Embryonic facial prominence (tissue), 1 donor: ENCODE measurements around the gene PPAT.

Source experiments
- DNase-seq: peaks from one replicate; pipeline ENCODE4 v3.0.0-alpha.2; 2016; ENCODE audit errors: extremely low spot score

Gene PPAT

DNA sequence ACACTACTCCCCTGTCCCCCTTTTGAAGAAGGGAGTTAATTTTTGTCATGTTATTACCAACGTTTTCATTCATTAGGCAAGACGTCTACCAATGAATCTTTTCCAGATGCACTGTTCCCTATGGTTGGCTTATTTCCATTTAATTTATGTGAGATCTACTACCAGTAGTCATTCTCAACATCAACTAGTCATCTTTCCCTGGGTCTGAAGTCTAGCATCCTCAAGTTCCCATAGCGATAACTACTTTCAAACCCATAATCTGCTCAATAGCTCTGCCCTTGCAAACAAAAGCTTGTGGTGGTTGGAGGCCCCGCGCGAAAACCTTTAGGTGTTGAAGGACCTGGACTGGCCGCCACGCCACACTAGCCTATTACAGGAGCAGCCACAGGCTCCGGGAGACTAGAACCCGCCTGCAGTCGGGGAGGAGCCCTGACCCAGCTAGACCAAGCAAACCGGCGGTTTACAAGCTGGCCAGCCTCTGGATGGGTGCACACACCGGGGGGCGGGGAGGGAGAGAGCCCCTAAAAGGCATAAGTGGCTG, 746 bp downstream of the PPAT start:
- peak; percentile 20 for DNase-seq

DNA sequence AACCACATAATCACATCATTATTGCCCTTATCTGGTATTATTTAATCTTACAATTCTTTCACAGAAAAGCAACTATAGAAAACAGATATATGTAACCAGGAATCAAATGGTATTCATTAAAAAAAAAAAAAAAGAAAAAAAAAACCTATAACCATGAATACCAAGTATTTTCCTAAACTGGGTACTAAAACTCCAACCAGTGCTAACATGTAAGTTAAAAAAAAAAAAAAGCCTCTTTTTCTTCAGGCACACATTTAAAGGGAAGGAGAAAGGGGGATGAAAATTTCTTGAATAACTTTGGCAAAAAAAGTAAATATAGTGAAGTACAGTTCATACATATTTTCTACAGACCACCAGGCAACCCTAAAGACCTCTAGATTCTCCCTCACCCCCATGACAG, 2.1 kb downstream of the PPAT start:
- no peak for DNase-seq

DNA sequence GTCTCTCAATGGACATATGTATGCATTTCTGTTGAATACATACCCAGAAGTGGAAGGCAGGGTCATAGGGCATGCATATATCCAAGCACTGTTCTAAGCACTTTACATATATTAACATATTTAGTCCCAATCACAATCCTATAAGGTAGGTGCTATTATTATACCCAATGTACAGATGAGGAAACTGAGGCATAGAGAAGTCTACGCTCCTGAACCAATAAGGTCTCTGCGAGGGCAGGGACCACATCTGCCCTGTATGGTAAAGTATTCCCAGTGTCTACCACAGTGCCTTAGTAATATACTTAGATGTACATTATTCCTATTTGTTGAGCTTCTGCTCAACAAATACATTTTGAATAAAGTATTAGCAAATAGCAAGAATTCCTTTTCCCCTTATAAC, 5.2 kb downstream of the PPAT start:
- DNase-seq = no peak

DNA sequence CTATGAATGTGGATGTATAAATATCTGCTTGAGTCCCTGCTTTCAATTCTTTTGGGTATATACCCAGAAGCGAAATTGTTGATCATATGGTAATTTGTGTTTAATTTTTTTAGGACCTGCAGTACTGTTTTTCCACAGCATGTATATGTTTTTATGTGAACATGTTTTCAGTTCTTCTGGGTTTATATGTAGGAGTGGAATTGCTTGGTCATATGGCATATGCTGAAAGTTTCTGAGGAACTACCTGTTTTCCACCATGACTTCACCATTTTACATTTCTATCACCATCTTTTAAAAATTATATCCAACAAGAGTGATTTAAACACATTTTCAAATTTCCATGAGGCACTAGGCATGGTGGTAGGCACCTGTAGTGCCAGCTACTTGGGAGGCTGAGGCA, 8.2 kb downstream of the PPAT start:
- DNase-seq = no peak

DNA sequence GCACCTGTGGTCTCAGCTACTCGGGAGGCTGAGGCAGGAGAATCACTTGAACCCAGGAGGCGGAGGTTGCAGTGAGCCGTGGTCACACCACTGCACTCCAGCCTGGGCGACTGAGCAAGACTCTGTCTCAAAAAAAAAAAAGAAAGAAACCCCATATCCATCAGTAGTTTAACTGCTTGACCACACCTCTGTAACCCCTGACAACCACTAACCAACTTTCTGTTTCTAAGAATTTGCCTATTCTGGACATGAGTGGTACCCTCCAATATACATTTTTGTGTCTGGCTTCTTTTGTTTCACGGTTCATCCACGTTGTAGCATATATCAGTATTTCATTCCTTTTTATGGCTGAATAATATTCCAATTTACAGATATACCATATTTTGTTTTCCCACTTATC, 9.1 kb downstream of the PPAT start:
- DNase-seq = no peak

DNA sequence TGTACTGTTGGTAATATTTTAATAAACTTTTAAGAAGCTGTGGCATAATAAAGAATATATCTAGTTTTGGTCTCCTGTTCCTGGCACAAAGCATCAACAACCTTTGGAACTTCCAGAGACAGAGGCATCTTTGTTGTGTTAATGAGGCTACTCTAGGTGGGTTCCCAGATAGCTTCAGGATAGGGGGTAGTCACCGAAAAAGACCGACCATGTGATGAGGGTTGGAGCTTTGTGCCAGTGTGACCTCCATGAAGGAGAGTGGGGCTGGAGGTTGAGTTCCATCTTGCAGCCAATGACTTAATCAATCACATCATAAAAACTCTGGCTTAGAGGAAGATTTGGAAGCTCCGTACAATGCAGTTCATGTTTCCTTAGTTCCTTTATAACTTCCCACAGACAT, 9.9 kb downstream of the PPAT start:
- DNase-seq = no peak

DNA sequence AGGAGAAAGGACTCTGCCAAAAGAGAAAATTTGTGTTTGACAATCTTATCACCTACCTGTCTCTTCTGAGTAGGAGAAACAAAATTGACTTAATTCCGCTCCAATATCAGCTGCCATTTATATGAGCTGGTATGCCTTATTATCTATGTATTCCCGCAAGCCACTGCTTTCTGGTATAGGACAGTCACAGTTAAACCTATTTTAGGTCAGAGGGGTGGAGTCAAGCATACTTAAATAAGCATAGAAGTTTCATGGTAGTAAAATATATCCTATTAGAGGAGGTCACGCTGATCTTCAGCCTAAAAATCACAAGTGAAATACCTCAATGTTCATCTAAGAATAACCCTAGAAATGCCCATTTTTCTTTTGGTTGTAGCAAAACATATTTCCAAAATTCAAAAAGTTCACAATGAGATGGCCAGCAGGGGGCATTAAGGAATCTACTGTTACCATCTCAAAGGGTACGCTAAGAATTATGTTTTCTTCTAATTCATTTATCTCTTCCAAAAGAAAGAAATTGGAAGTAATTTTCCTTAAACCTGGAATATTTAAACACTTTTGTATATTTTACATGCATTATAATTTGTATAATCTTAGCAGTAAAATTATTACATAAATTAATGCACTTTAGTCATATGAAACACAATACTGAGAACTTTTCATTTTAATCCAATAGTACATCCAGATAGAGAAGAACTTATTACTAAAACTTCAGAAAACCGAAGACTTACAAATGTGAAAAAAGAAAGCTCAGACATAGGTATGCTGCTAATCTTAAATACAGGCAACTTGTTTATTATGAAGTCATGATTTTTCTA, 10.5 kb downstream of the PPAT start:
- DNase-seq = no peak

DNA sequence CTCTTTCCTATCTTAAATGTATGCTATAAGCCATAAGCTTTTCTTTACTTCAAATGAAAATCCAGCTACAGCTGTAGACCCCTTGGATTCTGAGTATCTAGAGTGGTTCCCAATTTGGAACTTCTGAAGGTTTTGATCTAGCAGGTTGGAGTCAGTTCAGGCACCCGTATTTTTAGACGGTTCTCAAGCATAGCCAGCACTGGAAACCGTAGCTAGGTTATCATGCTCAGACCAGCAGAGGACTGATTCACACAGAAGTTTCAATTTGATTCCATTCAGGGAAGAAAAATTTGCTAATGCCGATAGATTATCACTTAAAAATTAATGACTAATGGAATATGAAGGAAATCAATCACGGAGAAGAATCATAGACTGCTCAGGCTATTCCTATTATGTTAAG, 11.2 kb downstream of the PPAT start:
- DNase-seq = no peak

DNA sequence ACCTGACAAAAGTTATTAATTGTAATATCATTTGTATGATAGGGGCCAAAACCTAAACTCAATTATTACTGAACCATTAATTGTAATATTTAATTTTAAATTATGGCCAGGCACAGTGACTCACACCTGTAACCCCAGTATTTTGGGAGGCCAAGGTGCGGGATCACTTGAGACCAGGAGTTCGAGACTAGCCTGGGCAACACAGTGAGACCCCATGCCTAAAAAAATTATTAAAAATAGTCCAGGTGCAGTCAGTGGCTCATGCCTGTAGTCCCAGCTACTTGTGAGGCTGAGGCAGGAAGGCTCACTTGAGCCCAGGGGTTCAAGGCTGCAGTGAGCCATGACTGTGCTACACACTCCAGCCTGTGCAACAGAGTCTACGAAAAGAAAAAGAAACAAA, 18.0 kb downstream of the PPAT start:
- DNase-seq = no peak

DNA sequence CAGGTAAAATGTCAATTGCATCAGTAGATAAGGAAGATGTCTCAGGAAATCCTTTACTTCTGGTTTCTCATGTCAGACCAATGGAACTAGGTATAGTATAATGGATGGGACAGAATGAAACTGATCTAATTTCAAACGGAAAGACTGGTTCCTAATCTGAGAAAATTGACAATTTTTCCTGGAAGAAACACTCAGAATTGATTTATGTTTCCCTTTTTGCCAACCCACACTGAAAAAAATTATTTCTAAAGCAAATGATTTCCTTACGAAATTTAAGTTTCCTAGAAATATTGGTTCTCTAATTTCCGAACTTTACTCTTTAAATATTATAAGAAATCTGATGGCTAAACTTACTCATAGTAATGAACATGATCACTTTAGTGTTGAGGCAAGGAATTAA, 19.1 kb downstream of the PPAT start:
- DNase-seq = no peak

DNA sequence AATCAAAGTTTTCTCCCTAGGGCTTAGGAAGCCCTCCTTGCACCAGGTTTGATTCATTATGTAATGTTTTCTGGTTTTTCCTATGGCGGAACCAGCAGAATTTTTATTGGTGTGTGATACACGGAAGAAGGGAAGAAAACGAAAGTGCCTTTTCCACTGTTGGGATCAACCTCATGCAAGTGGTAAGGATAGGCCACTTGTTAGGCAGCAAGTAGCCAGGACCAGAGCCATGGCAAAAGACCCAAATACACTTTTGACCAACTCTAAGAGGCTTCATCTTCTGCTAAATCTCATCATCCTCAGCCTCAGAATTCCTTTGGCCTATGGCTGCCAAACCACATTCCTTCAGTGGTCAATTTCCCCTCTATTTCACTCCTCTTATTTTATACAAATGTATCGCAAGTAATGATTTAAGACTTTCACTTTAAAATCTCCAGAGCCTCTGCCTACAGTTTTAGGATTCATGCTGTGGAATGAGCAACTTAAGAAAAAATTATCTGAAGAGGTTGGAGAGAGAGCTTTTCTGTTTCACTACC, 21.2 kb downstream of the PPAT start:
- no peak for DNase-seq

DNA sequence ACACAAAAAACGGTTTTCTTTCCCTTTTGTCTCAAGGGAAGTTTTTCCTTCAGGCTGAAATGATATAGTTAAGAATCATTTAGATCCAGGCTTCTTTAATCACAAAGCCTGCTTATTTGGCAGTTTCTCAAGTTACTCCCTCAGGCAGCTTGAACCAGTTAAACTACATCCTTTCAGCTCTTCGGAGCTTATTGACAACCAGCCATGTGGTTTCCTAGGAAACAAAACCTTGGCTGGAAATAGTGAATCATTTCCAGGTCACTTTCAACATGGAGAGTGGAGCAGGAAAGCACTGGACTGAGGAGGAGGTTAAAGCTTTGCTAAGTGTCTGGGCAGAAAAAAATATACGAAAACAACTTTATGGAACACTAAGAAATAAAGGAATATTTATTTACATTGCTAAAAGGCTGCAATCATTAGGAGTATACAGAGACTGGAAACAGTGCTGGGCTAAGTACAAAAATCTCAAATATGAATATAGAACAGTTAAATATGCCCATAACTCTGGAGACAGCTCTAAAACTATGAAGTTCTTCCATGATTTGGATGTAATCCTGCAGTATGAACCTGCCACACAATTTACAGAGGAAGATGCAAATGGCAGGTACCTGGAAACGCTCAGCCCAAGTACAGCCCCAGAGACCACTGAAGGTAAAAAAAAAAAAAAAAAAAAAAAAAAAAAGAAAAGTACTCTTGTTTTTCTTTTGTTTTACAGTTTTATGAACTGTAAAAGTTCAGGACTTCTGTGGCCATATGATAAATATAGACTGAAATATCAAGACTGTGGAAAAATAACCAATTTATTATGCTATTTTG, 25.0 kb downstream of the PPAT start:
- DNase-seq = peak; percentile 95

DNA sequence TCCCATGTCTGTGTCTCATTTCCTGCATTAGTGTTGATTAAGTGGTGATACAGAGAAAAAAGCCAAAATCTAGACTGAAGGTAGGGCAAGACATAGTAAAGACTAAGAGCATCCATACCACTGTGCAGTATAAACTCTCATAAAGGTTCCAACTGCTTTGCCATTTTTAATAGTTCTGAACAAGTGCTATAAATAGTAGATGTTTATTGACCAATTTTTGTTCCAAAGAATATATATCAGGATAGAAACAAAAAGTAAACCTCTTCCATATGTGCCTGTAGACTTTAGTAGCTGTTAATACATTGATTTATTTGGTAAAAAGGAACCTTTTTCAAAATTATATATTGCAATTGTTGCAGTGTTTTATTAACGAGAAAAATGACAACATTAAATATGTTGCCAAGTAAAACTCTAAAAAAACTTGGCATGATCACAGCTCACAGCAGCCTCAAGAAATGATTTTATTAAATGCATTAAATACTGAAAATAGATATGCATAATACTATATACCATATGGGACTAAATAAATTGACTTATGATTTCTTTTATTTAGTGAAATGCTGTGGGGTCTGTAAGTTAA, 25.8 kb downstream of the PPAT start:
- DNase-seq = no peak

DNA sequence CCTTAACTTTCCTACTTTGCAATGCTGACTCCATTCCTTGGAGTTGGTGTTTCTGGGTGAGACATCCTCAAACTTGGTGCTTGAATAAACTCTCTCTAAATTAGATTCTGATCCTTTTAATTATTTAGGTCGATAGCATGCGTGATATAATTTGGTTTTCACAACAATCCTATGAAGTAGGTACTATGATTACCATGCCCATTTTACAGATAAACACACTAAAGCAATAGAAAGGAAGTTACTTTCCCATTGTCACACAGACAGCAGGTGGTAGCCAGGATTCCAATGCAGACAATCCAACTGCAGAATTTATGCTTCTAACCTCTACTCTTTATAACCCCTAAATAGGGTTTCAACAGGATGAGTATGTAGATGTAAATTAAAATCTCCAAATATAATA, 26.4 kb downstream of the PPAT start:
- no peak for DNase-seq

DNA sequence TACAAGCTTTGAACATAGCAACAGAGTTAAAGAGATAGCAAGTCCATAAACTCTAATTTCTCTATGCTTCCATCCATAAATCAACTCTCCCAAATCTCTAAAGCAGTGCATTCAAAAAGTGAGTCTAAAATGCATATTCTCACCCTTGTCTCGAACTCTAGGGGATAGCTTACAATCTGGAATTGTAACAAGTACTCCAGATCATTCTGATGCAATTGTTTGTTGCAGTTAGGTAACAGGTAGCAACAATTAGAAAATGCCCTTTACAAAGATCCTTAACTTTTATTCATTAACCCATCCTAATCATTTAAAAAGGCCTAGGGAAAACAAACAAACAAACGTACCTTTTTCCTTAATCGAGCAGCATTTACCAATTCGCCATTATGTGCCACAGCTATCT, 29.3 kb downstream of the PPAT start:
- no peak for DNase-seq

DNA sequence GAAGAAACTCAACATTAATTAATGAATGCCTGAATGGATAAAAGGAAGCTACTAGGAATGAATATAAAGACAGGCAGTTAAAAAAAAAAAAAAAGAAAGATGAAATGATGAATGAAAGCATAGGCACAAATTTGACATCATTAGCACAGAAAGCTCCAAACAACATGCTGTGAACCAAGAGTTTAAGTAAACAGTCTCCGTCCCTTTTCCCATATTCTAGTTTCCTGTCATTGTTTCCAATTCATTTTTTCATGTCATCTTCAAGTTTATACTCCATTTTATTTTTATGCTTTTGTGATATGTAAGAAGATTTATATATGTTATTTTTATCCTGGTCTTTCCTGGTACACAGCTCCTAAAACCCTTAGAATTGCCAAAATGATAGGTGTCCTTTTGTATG, 30.4 kb downstream of the PPAT start:
- DNase-seq = no peak

DNA sequence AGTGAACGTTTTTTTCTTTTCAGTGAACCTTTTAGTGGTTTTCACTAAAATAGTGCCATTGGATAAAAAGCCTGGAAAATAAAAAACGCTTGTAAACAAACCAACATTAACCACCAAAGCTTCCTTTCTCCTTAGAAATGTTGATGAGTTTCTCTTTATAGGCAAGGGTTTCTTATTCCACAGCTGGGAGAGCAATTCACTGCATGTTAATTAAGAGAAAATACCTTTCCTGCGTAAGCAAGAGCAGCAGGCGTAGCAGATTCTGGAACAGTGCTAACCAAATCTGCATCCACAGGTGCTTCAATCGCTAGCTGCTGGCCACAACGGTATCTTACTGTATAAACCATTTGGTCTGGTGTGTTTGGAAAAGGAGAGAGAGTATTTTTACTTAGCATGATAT, 34.9 kb downstream of the PPAT start:
- no peak for DNase-seq

DNA sequence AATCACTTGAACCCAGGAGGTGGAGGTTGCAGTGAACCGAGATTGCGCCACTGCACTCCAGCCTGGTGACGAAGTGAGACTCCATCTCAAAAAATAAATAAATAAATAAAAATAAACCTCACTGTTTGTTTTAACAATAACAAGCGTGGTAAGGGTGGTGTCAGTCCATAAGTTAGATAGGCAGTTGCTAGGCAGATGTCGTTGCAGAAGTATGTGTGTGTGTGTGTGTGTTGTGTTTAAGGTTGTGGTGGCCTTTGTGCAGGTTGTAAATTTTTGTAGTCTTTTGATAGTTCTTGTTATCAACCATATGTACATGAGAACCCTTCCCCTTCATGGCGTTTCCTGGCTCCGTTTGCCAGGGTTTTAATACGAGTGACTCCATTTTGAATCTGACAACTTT, 44.1 kb downstream of the PPAT start:
- no peak for DNase-seq

DNA sequence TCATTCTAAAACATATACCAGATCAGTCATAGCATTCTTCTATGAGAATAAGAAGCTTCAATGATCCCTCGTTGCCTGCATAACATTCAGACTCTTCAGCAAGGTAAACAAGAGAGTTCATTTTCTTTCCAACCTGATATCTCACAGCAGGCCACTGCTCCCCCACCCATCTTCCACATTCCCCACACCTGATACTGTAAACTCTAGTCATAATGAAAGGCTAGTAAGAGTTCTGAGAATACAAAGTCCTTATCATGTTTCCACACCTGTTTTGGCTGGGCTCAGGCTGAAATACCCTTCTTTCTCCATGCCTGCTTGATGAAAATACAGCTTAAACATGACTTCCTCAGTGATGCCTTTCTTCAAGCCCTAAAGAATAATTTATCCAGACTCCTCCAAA, 45.9 kb downstream of the PPAT start:
- DNase-seq = no peak

DNA sequence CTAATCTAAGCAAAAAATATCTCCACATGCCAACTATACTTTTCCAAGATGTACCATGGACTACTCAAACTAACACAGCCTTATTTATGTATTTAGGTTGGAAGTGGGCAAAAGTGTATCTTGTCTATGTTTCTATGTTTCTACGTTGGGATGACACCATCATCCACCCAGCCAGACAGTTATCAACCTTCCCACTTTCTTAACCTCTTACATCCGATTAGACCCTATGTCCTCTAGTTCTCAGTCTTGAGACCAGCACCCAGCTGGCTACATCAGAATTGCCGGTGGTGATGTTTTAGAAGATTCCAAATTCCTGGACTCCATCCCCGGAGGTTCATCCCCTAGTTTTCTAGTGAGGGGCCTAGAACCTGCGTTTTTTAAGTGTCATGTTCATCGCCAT, 47.1 kb downstream of the PPAT start:
- no peak for DNase-seq

DNA sequence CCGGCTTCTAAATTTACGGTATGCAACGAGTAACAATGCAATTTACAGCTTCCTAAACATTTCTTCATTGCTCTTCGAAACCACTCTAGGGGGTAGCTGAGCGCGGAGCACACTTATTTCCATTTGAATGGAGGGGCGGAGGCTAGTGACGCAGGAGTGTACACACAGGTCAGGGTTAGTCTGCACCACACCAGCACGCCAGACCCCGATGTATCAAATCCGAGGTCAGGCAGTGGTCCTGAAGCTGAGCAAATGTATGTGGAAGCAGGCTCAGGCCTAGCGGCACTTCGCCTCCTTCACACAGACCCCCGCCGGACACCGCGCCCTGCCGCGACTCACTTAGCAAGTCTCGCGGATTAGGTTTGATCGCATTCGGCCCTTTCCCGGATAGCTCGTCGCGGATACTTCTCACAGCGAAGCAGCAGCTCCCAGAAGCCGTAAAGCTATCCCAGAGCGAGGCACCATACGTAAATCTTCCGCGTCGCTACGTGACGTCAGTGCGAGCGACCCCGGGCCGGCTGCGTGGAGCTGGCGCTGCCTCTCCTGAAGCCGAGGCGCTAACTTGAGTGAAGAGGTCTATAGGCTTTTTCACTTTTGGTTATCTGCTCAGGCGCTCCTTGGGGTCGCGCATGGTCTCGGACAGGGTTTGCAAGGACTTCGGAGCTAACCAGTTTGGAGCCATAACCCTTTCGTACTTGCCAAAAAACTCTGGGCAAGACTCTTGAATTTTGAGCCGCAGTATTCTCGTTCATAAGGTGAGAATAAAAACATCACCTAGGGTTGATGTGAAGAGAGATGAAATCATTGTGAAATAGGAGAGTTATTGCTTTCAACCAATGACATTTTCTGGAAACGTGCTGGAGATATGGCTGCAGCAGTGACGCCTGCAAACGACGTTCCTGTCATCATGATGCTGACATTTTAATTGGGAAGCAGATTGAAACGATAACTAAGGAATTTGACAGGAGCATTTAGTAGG, 48.1 kb downstream of the PPAT start, which contains the start of gene AASDH:
TSS of gene AASDH (minus strand) at position 469 of the 979 bp plus-strand sequence. CDS start 3,192 bp downstream, outside the sequence.
- DNase-seq = peak; percentile 92
